Left renal cortex interstitium (tissue), 4 donors: ENCODE measurements around the gene RHOT1. TPM values are rescaled to one million over a fixed set of nuclear protein-coding genes. Genes with fewer than 3 reads are reported as not detected.
"Not testable (repeated sequence)": the region's sequence is repeated elsewhere in the genome, so short reads cannot be mapped to it uniquely, and the experiment has no call there.

Experiments used
- DNase-seq, 4 donors: peaks; one replicate each; pipeline ENCODE4 v3.0.0-alpha.2; 2013; ENCODE audit warnings: low read depth in 4 of 4, low spot score in 2 of 4, missing footprints in 1 of 4
- polyA plus RNA-seq, 4 donors: library from polyadenylated mRNA; unstranded; fragments of 120-200 nt; gene quantifications; one replicate each; pipeline ENCODE4 v1.2.1, GENCODE V29; 2013; ENCODE audit not compliant: insufficient read length in 4 of 4

Gene RHOT1
- polyA plus RNA-seq, 4 donors: 46.0 to 61.2 (median 52.5) TPM

DNA sequence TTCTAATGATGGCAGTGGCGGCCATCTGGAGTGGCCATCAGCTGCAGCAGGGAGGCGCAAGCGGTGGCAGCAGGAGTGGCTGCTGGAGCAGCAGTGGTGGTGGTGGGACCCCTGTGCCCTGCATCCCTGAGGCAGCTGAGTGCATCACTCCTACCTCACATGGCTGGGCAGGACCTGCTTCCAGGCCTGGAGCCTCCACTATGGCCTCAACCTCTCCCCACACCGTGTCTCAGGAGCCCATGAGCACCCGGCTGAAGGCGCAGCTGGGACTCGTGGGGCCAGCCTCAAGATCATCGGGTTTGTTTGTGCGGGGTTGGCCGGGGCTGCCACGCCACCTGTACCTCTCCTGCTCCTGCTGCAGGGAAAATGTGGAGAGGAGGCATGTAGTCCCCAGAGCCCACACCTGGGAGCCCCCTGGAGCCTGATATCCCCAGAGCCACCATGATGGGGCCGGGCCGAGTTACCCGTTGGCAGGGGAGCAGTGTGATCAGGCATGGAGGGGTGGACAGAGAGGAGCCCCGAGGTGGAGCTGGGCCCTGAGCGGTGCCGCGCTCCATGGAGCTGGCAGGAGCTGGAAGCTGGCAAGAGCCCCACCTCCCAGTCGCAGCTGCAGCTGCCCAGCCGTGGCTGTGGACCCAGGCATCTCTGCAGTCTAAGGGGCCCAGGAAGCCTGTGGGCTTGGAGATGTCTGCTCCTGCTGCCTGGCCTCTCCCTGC is 16.7 kb downstream of the RHOT1 start:
- DNase-seq: no peak

DNA sequence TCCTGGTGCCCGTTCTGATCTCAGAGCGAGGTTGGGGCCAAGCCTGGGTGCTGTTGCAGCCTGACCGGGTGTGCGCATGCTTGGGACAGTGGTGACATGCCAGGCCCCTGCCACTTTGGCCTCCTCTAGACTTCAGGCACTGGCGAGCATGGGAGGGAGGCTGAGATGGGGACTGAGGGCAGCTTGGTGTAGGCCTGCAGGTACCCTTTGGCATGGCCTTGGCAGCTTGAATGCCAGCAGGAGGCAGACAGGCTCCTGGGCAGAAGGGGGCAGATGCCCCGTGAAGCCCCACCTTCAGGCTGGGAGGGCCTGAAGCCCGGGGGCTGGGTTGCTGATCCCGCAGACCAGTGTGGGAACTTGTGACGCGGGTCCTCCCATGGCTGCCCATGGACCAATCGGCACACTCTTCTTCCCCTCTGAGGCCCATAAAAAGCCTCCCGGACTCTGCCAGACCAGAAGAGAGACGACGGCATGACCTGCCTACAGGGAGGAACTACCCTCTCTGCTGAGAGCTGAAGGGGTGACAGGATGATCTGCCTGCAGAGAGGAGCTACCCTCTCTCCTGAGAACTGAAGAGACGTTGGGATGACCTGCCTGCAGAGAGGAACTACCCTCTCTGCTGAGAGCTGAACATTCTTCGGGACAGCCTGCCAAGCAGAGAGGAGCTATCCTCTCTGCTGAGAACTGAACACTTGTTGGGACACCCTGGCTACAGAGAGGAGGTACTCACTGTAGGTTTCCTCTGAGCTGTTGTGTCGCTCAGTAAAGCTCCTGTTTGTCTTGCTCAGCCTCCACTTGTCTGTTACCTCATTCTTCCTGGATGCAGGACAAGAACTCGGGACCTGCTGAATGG is 17.5 kb downstream of the RHOT1 start:
- DNase-seq: no peak

DNA sequence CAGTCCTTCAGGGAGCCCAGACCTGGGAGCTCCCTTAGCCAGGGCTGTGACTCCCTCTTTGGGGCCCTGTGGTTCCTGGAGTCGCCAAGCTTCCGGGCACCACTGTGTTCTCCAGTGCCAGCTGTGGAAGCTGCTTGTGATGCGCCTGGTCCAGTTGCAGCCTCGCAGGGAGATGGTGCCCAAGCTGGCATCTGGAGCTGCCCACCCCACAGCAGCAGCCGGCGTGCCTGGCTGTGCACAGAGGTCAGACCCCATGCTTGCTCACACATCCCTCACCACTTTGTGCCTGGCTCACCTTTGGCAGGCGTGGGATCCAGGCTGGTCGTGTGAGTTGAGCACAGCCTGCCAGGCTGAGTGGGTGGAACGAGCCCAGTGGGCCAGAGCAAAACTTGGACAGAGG is 18.2 kb downstream of the RHOT1 start:
- no peak for DNase-seq

DNA sequence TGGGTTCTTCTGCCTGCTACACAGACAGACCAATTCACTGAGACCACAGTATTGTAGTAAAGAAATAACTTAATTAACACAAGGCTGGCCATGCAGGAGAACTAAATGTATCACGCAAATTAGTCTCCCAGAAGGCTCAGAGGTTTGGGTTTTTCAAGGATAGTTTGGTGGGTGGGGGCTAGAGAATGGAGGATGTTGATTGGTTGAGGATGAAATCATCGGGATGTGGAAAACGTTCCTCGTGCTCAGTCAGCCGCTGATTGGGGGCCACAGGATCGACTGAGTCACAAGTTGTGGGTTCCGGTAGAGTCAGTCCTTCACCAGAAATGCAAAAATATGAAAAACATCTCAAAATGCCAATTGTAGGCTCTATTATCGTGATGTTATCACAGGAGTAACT is 18.7 kb downstream of the RHOT1 start:
- DNase-seq: no peak

- no peak for DNase-seq
Measured at GRCh38 chr17:32161506-32162365, 19.4 kb downstream of the RHOT1 start.

GRCh38 chr17:32174889-32175288 is 32.6 kb downstream of the RHOT1 start:
- DNase-seq: no peak

- DNase-seq: not testable (repeated sequence)
Measured at GRCh38 chr17:32178679-32179078, 36.4 kb downstream of the RHOT1 start.

GRCh38 chr17:32179103-32179502 is 36.8 kb downstream of the RHOT1 start:
- DNase-seq: not testable (repeated sequence)

GRCh38 chr17:32179526-32179925 is 37.2 kb downstream of the RHOT1 start:
- DNase-seq: not testable (repeated sequence)

- DNase-seq: not testable (repeated sequence)
Measured at GRCh38 chr17:32180262-32180661, 38.0 kb downstream of the RHOT1 start.

DNA sequence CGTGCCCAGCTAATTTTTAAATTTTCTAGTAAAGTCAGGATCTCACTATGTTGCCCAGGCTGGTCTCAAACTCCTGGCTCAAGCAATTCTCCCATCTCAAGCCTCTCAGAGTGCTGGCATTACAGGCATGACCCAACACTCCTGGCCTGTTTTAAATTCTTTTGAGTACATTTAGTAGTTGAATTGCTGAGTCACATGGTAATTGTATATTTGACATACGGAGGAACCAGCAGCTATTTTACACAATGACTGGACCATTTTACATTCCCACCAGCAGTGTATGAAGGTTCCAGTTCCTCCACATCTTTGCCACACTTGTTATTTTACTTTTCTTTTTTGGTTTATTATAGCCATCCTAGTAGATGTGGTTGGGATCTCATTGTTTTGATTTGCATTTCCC is 43.6 kb downstream of the RHOT1 start:
- DNase-seq: no peak

DNA sequence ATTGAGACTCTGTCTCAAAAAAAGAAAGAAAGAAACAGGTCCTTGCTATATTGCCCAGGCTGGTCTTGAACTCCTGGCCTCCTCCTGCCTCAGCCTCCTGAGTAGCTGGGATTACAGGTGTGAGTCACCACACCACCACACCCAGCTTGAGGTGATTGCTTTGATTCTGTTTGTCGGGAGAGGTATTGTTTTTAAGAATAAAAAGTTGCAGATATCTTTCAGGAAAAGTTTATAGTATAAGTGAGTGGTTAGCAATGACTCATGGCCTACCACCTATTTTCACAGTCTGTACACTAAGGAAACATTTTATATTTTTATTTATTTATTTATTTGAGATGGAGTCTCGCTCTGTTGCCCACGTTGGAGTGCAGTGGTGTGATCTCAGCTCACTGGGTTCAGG is 45.0 kb downstream of the RHOT1 start:
- no peak for DNase-seq

- no peak for DNase-seq
Measured at GRCh38 chr17:32189343-32189742, 47.0 kb downstream of the RHOT1 start.

DNA sequence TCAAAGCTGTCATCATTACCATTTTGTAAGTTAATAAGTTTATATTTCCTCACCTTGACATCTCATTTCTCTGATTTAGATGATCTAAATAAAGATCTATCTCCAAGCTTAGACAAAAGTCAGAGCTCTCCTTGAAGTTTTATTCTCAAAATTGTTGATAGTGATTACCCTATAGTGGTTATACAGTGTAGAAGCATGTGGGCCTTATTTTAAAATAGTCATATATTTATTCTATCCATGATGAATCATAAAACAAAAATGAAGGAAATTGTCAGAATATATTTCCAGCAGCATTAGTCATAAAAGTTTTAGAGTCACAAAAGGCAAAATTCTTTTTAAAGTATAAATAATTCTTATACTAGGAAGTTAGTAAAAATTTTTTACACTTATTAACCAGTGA is 49.0 kb downstream of the RHOT1 start:
- DNase-seq: no peak

GRCh38 chr17:32192379-32192778 is 50.1 kb downstream of the RHOT1 start:
- DNase-seq: no peak

DNA sequence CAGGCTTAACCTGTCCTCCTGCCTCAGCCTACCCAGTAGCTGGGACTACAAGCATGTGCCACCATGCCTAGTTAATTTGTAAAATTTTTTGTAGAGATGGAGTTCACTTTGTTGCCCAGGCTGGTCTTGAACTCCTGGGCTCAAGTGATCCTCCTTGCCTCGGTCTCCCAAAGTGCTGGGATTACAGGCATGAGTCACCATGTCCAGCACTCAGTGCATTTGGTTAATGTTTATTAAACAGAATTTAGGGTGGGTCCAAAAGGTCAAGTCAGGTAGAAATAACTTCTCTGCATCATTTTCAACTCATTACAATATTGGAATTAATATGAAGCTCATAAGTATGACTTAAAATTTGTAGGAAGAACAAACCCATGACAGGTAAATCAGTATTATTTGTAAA is 55.7 kb downstream of the RHOT1 start:
- DNase-seq: no peak

DNA sequence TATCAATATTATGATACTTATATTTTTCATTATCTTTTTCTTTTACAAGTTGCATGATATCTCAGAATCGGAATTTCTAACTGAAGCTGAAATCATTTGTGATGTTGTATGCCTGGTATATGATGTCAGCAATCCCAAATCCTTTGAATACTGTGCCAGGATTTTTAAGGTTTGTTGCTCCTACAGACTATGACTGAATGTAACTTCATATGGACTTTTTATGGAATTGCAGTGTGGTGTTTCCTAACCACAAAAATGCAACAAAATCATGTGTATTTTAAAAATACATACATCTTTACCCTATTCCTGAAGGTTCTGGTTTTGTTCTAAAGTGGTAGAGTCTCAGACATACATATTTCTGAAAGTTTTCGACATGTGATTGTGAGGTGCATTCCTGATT is 64.6 kb downstream of the RHOT1 start:
- DNase-seq: no peak

GRCh38 chr17:32208436-32208835 is 66.1 kb downstream of the RHOT1 start:
- no peak for DNase-seq

GRCh38 chr17:32209608-32210007 is 67.3 kb downstream of the RHOT1 start:
- DNase-seq: no peak

GRCh38 chr17:32211671-32212070 is 69.4 kb downstream of the RHOT1 start:
- DNase-seq: no peak

- DNase-seq: no peak
Measured at GRCh38 chr17:32215696-32216095, 73.4 kb downstream of the RHOT1 start.
